Stimulated activated CD8-positive, alpha-beta memory T cell treated with anti-CD3 and anti-CD28 coated beads, Interleukin-7, amount 100 ng/mL, for 1 hour (primary cell): ENCODE results near the gene LMOD1.

ENCODE experiments used
- DNase-seq, 2 donors: peaks; one replicate each; pipeline ENCODE4 v3.0.0-alpha.2; 2020; ENCODE audit warnings: low read depth in 2 of 2

The LMOD1 gene

DNA sequence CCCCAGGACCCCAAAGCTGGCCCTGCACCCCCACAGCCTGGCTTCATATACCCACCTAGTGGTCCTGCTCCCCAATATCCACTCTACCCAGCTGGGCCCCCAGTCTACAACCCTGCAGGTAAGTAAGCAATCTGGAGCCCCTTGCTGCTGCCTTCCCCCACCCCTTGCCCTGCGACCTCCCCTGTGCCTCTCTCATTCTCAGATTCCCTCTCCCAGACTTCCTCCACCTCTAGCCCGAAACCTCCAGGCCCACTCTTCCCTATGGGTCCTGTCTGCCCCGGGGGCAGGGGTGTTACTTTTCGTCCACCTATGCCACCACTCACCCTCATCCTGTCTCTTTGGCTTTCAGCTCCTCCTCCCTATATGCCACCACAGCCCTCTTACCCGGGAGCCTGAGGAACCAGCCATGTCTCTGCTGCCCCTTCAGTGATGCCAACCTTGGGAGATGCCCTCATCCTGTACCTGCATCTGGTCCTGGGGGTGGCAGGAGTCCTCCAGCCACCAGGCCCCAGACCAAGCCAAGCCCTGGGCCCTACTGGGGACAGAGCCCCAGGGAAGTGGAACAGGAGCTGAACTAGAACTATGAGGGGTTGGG is 54.8 kb downstream of the LMOD1 start:
- DNase-seq = no peak

DNA sequence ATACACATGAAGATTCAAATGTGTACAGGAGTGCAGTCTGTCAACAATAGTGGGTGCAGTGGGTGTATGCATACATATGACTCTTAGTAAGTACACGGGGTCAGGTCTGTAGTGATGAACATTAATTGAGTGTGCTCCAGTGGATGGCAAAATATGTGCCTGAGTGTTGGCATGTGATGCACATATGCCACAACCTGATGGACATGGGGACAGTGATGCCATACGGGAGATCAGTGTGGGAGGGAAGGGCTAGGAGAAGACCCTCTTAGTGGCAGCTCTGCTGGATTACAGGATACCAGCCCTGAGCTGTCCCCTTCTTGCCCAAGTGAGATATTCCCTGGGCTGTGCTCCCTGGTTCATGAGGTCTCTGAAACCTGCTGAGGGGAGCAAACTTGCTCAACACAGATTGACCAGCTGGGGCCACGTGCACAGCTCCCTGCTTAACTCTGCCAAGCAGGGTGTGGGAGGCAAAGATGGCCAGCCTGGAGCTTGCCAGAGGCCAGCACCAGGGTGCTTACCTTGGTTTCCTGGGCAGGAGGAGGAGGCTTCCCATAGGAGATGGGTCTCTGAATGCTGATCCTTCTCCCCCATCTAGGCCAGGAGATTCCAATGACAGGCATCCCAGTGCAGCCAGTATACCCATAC is 55.4 kb downstream of the LMOD1 start:
- no peak for DNase-seq

DNA sequence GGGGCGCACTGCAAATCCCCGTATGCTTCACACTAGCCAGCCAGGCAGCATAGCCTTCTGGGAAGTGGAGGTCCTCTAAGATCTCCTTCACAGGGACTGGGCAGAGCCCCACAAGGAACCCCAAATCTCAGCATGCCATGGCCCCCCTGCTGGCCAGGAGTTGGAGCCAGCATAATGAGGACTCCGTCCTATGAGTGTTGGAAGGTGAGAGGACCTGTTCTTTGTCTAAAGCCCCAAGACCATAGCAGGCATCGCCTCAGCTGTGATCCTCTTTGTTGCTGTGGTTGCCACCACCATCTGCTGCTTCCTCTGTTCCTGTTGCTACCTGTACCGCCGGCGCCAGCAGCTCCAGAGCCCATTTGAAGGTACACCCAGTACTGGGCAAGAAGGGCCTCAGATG is 56.1 kb downstream of the LMOD1 start:
- no peak for DNase-seq

DNA sequence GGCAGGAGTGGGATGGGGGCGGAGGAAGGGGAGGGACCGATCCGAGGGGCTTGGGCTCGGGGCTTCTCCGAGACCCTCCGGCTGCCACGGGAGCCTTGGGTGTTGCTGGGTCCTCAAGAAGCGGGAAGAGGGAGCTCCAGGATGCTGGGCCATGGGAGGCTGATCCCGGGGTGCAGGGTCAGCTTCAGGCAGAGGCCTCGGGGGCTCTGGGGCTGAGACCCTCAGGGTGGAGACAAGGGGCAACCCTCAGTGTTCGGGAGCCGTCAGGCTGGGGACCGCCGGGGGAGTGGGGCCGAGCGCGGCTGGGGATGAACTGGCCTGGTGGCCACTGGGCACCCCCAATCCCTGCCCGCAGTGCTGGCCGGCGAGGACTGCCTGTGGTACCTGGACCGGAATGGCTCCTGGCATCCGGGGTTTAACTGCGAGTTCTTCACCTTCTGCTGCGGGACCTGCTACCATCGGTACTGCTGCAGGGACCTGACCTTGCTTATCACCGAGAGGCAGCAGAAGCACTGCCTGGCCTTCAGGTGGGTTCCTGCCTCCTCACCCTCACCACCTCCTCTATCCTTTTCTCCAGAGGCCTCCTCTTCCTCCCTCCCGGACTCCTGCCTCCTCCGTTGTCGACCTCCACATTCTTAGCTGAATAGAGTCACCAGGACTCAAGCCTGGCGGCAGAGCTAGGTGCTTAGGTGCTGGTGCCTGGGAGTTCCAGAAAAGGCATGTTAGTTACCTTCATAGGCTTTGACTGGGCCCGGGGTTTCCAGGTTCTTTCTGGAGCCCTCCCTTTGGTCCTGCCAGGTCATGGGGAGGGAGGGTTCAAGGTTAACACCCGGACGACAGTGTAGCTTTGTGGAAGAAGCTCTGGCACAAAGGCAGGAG is 57.0 kb downstream of the LMOD1 start:
- no peak for DNase-seq

DNA sequence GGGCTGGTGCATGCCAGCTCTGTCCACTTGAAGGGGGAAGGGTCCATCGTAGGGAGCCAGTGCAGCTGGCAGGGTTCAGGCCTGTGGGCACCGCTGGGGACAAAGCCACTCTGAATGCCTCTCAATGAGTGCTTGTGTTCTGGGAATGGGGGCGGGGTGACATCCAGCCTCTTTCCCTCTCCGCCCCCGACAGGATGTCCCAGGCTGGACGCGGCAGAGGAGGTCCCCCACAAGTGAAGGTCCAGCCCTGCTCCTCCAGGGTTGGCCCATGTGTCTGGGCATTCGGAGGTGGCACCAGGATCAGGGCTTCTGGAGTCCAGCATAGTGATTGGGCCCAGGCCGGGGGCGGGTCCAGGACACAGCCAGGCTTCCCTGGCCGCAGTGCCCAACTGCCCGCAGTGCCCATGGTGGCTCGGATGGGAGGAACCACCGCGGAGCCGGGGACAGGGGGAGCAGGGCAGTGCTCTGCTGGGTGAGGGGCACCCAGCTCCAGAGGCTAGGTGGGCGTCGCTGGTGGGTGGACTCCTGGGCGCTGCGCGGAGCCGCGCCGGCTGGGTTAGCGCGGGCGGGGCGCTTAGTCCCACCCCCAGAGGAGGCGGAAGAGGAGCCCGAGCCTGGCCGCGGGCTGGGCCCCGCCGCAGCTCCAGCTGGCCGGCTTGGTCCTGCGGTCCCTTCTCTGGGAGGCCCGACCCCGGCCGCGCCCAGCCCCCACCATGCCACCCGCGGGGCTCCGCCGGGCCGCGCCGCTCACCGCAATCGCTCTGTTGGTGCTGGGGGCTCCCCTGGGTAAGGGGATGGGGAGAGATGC is 57.9 kb downstream of the LMOD1 start, which contains the start of gene SHISA4:
Gene SHISA4 (plus strand): TSS at position 617 of the 808 bp plus-strand sequence. CDS start 97 bp downstream, at position 714.
- no peak for DNase-seq

DNA sequence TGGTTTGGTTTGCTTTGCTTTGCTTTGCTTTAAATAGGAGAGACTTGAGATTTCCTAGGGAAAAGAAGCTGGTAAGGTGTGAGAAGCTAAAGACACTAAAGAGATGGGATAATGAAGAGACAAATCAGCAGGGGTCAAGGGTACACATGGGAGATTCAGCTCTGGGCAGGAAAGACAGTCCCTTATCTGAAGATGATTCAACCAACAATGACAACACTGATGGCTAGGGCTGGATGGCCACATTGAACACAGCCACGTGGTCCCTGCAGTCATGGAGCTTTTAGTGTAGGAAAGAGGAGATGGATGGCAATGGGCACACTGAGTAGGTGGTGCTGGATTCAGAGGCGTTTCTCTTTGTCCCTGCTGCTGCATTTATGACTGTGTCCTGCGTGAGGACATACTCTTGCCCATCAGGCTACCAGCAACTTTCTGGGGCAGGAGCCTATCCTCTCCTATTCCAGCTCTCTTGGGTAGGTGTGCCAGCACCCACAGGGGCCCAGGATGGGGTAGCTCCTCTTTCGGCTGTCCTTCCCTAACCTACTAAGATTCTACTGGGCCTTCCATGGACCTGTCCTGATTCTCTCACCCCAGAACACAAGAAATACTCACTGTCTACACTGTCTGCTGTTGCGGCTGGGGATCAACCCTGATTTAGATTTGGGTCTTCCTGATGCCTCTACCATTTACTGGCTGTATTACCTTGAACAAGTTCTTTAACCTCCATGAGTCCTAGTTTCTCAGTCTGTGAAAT is 59.1 kb downstream of the LMOD1 start:
- no peak for DNase-seq

DNA sequence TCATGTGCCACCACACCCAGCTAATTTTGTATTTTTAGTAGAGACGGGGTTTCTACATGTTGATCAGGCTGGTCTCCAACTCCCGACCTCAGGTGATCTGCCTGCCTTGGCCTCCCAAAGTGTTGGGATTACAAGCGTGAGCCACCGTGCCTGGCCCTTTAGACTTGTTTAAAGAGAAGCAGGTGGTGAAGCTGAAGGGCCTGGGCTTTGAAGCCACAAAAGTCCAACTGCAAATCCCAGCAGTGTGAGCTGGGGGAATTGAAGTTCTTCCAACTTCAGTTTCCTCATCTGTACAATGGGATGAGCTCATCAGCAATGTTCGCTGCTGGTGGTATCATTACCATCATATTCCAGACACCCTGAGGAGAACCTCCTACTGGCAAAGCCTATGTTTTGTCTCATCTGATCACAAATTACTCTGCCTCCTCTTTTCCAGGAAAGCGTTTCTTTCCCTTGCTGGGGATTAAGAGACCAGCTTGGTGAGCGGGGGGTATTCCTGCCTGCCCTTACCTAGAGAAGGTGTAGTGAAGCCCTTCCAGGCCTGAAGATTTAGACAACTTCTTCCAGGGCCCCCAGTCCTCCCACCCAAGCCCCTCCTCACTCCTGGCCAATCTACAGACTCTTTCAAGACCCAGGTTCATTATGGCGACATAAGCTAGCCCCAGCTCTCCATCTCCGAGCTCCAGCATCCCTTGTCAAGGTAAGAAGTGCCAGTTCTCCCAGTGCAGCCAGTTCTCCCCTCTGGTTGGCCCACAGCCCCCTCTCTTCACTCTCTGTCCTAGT is 60.1 kb downstream of the LMOD1 start:
- no peak for DNase-seq

DNA sequence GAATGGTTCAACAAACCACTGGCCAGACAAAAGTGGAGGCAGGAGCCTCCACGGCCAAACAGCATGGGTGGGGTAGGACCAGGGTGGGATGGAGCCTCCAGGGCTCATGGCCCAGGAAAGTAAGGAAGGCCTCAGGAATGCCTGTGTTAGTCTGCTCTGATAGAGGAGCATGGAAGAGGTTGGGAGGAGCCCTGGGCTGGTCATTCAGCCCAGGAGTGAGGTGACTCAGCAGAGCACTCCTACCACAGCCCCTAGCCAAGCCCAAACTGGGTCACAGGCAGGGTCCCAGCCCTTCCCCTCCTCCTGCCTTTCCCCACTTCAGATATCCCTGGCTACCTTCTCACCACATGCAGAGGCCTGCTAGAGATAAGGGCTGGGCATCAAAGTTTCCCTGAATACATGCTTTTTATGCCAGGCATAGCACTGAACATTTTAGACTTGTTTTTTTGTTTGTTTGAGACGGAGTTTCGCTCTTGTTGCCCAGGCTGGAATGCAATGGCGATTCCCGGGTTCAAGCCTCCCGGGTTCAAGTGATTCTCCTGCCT is 60.7 kb downstream of the LMOD1 start:
- no peak for DNase-seq

DNA sequence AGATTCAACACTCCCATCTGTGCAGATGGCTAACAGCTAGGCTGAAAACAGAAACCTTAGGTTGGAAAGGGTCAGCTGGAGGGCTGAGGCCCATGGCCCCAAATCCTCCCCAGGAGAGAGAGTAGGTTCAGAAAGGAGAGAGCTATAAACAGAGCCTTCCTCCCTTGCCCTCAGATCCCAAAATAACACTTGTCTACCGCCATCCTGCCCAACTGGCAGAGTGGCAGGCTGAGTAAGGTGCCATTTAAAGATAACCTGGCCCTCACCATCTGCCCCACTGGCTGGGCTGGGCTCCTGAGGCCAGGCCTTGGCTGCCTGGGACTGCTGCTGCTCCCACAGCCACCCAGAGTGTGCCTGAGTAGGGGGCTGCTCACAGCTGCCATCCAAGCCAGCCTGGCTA is 61.9 kb downstream of the LMOD1 start:
- no peak for DNase-seq

DNA sequence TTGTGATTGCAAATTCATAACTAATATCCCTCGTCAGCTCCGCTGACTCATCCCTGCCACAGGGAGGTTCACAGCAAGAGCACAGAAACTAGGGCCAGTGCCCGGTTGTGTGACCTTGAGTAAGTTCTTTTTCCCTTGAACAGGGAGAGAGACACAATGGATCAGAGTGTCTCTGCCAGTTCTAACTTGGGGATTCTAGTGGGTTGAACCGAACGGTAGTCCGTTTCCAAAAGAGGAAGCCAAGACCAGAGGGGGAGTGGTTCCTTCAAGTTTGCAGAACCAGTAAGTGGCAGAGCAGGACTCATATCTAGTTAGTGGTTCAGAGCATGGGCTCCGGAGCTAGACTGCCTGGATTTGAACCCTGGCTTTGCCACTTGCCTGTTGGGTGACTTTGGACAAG is 62.6 kb downstream of the LMOD1 start:
- no peak for DNase-seq

DNA sequence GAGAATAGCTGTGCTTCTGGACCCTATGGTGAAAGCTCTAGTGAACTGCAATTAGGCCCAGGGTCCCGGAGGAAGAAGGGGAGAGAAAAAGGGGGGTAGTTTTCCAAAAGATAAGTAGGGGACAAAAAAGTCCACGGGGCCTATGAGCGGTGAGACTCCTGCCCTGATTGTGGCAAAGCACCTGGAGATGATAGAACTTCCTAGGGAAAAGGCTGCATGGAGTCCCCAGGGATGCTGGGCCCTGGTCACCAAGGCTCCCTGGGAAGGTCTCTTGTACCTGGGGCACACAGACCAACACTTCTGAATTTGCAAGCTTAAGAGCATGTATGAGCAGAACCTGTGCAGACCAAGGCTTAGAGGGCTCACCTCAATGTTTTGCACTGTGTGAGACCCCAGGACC is 63.1 kb downstream of the LMOD1 start:
- DNase-seq = no peak

DNA sequence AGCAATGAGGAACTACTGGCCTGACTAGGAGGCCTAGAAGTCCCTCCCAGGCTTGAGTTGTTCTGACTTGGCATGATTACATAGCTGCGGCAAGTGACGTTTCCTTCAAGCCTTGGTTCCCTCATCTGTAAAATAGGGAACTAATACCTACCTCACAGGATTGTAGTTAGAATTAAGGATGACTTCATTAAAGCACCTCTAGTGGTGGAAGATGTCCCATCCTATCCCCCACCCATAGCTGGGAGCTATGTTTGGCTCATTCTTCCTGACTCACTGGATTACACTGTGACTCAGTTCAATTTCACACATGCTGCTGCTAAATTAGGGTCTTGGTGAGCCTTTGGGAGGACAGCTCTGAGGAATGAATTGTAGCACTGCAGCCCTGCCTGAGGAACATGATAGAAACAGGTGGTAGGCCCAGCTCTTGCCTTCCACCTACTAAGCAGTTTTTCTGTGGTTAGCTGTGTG is 63.6 kb downstream of the LMOD1 start:
- DNase-seq = no peak

DNA sequence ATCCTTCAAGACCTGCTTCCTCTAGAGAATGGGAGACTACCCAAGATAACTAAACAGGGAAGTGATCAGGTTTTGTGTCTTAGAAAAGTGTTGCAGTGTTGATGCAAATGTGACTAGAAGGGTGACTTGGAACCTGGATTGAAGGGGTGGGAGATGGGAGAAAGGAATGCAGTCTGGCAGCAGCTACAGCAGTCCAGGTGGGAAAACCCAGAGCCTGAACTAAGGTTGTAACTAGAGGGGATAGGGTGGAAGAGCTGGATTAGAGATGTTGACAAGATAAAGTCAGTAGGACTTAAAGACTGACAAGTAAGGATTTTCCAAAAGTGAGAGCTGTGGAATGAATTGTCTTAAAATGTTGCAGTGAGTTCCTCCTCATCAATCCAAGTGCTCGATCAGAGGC is 64.7 kb downstream of the LMOD1 start:
- DNase-seq = no peak

DNA sequence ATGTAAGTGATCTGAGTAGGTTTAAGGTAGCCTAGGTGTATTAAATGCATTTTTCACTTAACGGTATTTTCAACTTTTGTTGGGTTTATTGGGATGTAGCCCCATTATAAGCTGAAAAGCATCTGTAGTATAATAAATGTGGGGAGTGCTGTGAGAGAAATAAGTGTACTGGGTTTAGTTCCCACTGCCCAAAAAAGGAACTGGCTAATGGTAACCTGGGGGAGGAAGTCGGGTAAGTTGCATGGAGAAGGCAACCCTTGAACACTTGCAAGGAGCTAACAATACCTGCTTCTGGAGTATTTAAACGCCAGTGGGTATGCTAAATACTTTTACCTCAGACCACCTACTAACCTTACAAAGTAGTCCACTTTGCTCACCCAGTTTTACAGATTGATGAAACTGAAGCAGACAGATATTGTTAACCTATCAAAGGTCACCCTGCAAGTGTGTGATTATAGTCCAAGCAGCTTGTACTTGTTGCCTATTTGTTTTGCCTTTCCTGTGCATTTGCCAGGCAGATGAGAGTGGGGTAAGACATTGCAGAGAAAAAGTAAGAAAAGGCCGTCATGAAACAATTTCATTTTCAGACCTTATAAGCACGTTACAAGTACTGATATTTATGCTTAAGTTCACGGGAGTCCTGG is 65.3 kb downstream of the LMOD1 start:
- DNase-seq = no peak

DNA sequence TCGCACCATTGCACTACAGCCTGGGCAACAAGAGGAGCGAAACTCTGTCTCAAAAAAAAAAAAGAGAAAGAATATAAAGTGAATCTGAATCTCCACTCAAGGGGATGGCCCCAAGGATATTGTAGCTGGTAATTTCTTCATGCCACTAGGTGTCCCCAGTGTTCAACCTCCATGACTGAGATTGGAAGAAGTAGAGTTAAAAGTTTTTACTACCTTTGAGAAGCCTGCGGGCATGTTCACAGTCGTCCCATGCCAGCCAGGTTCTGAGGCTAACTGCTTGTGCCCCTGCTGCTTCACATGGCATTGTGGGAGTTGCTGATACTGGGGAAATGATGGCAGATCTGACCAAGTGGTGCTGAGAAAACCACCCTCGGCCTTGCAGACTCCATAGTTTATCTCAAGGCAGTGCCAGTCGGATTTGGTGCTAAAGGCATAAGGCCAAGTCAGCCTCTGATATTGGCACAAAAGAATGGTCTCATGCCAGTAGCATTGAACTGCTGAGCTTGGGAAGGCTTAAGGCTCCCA is 68.4 kb downstream of the LMOD1 start:
- DNase-seq = no peak

DNA sequence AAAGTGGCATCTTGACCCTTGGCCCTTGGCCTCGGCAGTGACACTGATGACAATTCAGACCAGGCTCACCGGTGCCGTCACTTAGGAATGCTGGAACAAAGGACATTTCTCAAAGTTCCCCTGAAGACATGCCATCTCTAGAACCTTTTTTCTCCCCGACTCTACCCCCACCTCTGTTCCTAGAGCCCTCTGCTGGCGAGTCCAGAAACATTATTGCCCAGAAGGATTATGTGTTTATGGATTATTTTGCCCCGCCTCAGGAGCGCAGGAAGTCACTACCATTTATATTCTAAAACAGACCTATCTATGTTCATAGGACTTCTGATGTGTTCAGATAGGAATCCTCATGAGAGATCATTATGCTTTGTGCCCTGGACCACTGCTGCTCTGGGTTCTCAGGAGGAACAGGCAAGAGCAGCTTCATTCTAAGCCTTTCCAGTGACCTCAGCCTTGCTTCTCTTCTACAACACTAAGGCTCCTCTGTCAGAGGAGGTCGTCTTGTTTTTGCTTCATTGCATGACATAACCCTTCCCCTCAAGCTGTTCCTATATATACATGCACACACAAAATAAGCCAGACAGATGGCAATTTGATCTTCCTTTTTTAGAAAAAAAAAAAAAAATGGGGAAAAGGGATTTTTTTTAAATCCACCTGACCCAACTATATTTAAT is 70.1 kb downstream of the LMOD1 start:
- no peak for DNase-seq

DNA sequence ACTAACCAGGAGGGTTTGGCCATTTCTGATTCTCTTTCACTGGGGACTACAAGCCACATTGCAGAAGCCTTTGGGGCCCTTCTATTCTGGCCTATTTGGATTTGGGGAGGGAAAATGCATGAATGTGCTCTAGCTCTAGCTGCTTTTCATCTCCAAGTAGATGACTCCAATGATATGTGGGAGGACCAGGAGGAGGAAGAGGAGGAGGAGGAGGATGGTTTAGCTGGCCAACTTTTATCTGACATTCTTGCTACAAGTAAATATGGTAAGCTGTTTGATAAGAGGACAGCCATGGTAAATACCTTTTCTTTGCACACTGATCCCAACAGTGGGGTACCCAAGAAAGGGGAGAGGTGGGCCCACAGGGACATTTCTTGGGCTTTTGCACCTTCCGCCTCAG is 71.7 kb downstream of the LMOD1 start:
- no peak for DNase-seq

DNA sequence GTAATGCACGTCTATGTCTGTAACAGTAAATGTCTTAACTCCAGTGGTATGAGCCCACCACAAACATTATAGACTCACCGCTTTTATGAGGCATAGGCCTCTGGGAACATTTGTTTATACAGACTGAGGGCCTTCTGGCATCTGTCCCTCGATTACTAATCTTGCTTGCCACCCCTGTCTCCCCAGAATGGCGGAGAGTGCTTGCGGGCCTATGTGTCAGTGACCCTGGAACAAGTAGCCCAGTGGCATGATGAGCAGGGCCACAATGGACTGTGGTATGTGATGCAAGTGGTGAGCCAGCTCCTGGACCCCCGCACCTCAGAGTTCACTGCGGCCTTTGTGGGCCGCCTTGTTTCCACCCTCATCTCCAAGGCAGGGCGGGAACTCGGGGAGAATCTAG is 76.0 kb downstream of the LMOD1 start:
- DNase-seq = no peak

DNA sequence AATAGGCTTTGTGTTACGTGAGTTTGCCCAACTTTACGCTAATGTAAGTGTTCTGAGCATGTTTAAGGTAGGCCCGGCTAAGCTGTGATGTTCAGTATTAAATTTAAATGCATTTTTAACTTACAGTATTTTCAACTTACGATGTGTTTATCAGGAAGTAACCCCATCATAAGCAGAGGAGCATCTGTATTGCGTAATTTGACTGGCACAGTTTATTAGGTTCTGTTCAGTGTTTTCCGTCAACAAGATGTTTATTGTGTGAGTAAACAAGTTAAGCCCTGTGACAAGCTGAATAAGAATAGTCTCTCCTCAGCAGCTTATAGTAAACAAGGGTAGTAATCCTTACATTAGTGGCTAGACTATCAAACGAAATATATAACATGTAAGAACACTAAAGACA is 84.9 kb downstream of the LMOD1 start:
- DNase-seq = no peak
